ENCODE data around the gene ATF7IP2. TPM values are rescaled to one million over a fixed set of nuclear protein-coding genes. Genes with fewer than 3 reads are reported as not detected.

ATF7IP2 gene
- polyA plus RNA-seq, 1 donor (not counting 4 experiments of a cell fraction or from before 2014, with no cell fraction given), result 9.8 TPM

GRCh38 chr16:10390330-10390729, 4.5 kb downstream of the ATF7IP2 start:
- peaks cover 3% of the 10 kb centered on the region for H3K4me1 ChIP-seq (ENCODE audit: control insufficient read depth, extremely low read depth, insufficient read depth, low read length)
- no peaks in the 10 kb centered on the region for H3K9me3 ChIP-seq (ENCODE audit: control insufficient read depth, low read depth, low read length)
- TF ChIP-seq EZH2 (IDR thresholded peaks at IDR 0.05; ENCODE audit: low read length) (no peak), CTCF (optimal IDR thresholded peaks at IDR 0.05 in 1 of 3, IDR thresholded peaks at IDR 0.05 in 1 of 3, conservative IDR thresholded peaks at IDR 0.05 in 1 of 3; ENCODE audit: extremely low read depth in 1 of 3, insufficient read depth in 2 of 3, low read length in 3 of 3) (no peak)
- FAIRE-seq, result no peak
- DNase-seq (ENCODE audit: low read depth, low spot score), result no peak
- H3K27me3 ChIP-seq (ENCODE audit: control insufficient read depth, extremely low read depth, insufficient read depth, low read length), result no peaks in the 10 kb centered on the region
- no peak overlapping the region for H2AFZ ChIP-seq (ENCODE audit: control insufficient read depth, low read length)
- H3K27ac ChIP-seq (ENCODE audit: control insufficient read depth, insufficient read depth, low read length), result no peak overlapping the region
- no peak overlapping the region for H3K9ac ChIP-seq (ENCODE audit: control insufficient read depth, extremely low read depth, insufficient read depth, low read length)
- H4K20me1 ChIP-seq (ENCODE audit: control insufficient read depth, extremely low read depth, insufficient read depth, low read length), result no peaks in the 10 kb centered on the region
- H3K4me2 ChIP-seq (ENCODE audit: control insufficient read depth, extremely low read depth, insufficient read depth, low read depth, low read length), result no peak overlapping the region
- dilution Hi-C loops (cut with MboI; ENCODE audit: extremely low pct_ligation_motif_present, low sequenced_read_pairs), result no loop called here
- H3K4me3 ChIP-seq (ENCODE audit: control insufficient read depth in 2 of 3, extremely low read depth in 1 of 3, insufficient read depth in 2 of 3, low read depth in 1 of 3, low read length in 3 of 3), result no peak overlapping the region
- H3K36me3 ChIP-seq (ENCODE audit: control insufficient read depth in 2 of 2, extremely low read depth in 1 of 2, insufficient read depth in 2 of 2, low read length in 2 of 2), result no peaks in the 10 kb centered on the region
- H3K9me1 ChIP-seq (ENCODE audit: control insufficient read depth, extremely low read depth, insufficient read depth, low read length), result no peaks in the 10 kb centered on the region
- peaks cover 3% of the 10 kb centered on the region for H3K79me2 ChIP-seq (ENCODE audit: control insufficient read depth, insufficient read depth, low read length)

- Histone ChIP-seq H3K36me3 (ENCODE audit: control insufficient read depth in 2 of 2, extremely low read depth in 1 of 2, insufficient read depth in 2 of 2, low read length in 2 of 2) (no peaks in the 10 kb centered on the region), H3K4me3 (ENCODE audit: control insufficient read depth in 2 of 3, extremely low read depth in 1 of 3, insufficient read depth in 2 of 3, low read depth in 1 of 3, low read length in 3 of 3) (no peak overlapping the region), H3K9ac (ENCODE audit: control insufficient read depth, extremely low read depth, insufficient read depth, low read length) (no peak overlapping the region), H4K20me1 (ENCODE audit: control insufficient read depth, extremely low read depth, insufficient read depth, low read length) (no peaks in the 10 kb centered on the region), H3K27ac (ENCODE audit: control insufficient read depth, insufficient read depth, low read length) (no peak overlapping the region), H3K4me1 (ENCODE audit: control insufficient read depth, extremely low read depth, insufficient read depth, low read length) (peaks cover 3% of the 10 kb centered on the region), H2AFZ (ENCODE audit: control insufficient read depth, low read length) (no peak overlapping the region), H3K79me2 (ENCODE audit: control insufficient read depth, insufficient read depth, low read length) (peaks cover 3% of the 10 kb centered on the region), H3K9me1 (ENCODE audit: control insufficient read depth, extremely low read depth, insufficient read depth, low read length) (no peaks in the 10 kb centered on the region), H3K27me3 (ENCODE audit: control insufficient read depth, extremely low read depth, insufficient read depth, low read length) (no peaks in the 10 kb centered on the region), H3K4me2 (ENCODE audit: control insufficient read depth, extremely low read depth, insufficient read depth, low read depth, low read length) (no peak overlapping the region), H3K9me3 (ENCODE audit: control insufficient read depth, low read depth, low read length) (no peaks in the 10 kb centered on the region)
- no peak for DNase-seq (ENCODE audit: low read depth, low spot score)
- TF ChIP-seq EZH2 (IDR thresholded peaks at IDR 0.05; ENCODE audit: low read length) (no peak), CTCF (optimal IDR thresholded peaks at IDR 0.05 in 1 of 3, IDR thresholded peaks at IDR 0.05 in 1 of 3, conservative IDR thresholded peaks at IDR 0.05 in 1 of 3; ENCODE audit: extremely low read depth in 1 of 3, insufficient read depth in 2 of 3, low read length in 3 of 3) (no peak)
- dilution Hi-C loops (cut with MboI; ENCODE audit: extremely low pct_ligation_motif_present, low sequenced_read_pairs), result no loop called here
- no peak for FAIRE-seq
These were observed 5.0 kb downstream of the ATF7IP2 start for GRCh38 chr16:10390867-10391266.

All from keratinocyte (primary cell).